Measurements from ENCODE around the gene ARSK. TPM values are rescaled to one million over a fixed set of nuclear protein-coding genes. Genes with fewer than 3 reads are reported as not detected.

ARSK gene
- total and polyA plus RNA-seq, 2 experiments from 2014 or later: 11.1 to 12.2 TPM

DNA sequence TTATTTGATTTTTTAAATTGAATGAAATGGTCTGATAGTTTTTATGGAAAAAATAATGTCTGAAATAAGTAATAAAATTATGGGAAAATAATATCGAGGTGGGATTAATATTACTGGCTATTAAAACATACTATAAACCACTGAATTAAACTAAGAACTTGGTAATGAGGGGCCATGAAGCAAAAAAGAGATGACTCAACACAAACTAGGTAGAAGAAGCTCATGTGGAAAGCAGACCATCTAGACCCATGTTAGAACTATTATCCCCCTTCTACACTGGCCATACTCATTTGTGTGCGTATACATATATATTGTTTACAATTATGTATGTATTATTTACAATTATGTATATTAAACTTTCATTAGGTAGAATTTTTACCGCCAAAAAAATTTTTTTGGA lies 56.5 kb downstream of the ARSK start:
- Histone ChIP-seq H3K27me3 (no peaks in the 10 kb centered on the region), H3K4me3 (no peak overlapping the region), H3K4me1 (ENCODE audit: low read depth) (no peaks in the 10 kb centered on the region), H3K36me3 (no peaks in the 10 kb centered on the region), H3K9me3 (ENCODE audit: low read depth) (no peaks in the 10 kb centered on the region), H3K27ac (no peak overlapping the region)
- TF ChIP-seq, protein P1, sequence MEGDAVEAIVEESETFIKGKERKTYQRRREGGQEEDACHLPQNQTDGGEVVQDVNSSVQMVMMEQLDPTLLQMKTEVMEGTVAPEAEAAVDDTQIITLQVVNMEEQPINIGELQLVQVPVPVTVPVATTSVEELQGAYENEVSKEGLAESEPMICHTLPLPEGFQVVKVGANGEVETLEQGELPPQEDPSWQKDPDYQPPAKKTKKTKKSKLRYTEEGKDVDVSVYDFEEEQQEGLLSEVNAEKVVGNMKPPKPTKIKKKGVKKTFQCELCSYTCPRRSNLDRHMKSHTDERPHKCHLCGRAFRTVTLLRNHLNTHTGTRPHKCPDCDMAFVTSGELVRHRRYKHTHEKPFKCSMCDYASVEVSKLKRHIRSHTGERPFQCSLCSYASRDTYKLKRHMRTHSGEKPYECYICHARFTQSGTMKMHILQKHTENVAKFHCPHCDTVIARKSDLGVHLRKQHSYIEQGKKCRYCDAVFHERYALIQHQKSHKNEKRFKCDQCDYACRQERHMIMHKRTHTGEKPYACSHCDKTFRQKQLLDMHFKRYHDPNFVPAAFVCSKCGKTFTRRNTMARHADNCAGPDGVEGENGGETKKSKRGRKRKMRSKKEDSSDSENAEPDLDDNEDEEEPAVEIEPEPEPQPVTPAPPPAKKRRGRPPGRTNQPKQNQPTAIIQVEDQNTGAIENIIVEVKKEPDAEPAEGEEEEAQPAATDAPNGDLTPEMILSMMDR (IDR thresholded peaks at IDR 0.05; ENCODE audit: low read depth, low read length): no peak
- no peak for DNase-seq (ENCODE audit: low read depth in 1 of 2, low spot score in 1 of 2)

DNA sequence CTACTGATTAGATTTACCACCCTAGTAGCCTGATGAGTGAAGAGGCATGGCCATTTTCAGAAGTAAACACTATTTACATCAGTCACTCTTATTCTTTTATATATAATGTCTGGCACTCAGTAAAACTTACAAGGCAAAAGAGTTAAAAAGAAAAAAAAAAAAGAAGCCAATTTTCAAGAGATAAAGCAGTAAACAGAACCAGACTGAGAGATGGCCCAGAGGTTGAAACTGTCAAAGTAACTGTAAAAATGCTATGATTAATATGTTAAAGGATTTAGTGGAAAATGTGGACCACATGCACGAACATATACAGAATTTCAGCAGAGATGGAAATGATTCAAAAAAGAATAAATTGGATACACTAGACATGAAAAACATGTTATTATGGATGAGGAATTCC lies 58.6 kb downstream of the ARSK start:
- no peak for DNase-seq (ENCODE audit: low read depth in 1 of 2, low spot score in 1 of 2)
- Histone ChIP-seq H3K27me3 (peaks cover 11% of the 10 kb centered on the region), H3K9me3 (ENCODE audit: low read depth) (no peaks in the 10 kb centered on the region), H3K27ac (no peak overlapping the region), H3K4me3 (no peak overlapping the region), H3K4me1 (ENCODE audit: low read depth) (no peaks in the 10 kb centered on the region), H3K36me3 (no peaks in the 10 kb centered on the region)
- TF ChIP-seq, protein P1 (IDR thresholded peaks at IDR 0.05; ENCODE audit: low read depth, low read length): no peak

DNA sequence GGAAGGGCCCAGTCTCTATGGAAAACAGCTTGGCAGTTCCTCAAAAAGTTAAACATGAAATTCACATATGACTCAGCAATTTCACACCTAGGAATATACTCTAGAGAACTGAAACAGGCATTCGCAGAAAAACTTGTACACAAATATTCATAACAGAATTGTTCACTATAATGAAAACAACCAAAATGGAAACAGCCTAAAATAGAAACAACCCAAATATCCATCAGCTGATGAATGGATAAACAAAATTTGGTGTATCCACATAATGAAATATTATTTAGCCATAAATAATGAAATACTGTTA lies 60.2 kb downstream of the ARSK start:
- H3K27ac ChIP-seq: no peak overlapping the region
- no peak overlapping the region for H3K4me3 ChIP-seq
- TF ChIP-seq, protein P1 (IDR thresholded peaks at IDR 0.05; ENCODE audit: low read depth, low read length): no peak
- no peaks in the 10 kb centered on the region for H3K9me3 ChIP-seq (ENCODE audit: low read depth)
- DNase-seq (ENCODE audit: low read depth in 1 of 2, low spot score in 1 of 2): peak in 1 of 2 donors; percentile 20
- no peaks in the 10 kb centered on the region for H3K36me3 ChIP-seq
- peaks cover 27% of the 10 kb centered on the region for H3K27me3 ChIP-seq
- no peaks in the 10 kb centered on the region for H3K4me1 ChIP-seq (ENCODE audit: low read depth)

DNA sequence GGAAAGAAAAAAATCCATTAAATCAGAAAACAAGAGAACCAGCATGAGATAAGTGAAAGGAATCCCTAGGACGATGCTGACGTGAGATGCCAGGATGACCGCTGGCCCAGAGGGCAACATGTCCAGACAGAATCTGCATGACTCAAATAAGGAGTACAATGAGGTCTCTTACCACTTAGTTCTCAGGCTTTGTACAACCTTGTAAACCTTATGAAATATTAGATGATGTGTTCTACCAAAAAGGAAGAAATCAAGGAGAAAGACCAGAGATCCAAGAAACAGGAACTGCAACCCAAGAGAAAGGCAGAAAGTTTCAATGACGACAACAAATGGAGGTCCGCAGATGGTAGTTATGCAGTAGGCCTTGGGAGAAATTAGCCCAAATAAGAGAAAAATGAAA lies 62.2 kb downstream of the ARSK start:
- Histone ChIP-seq H3K4me1 (ENCODE audit: low read depth) (no peaks in the 10 kb centered on the region), H3K9me3 (ENCODE audit: low read depth) (no peaks in the 10 kb centered on the region), H3K27me3 (peaks cover 46% of the 10 kb centered on the region), H3K27ac (no peak overlapping the region), H3K36me3 (no peaks in the 10 kb centered on the region), H3K4me3 (no peak overlapping the region)
- TF ChIP-seq, protein P1 (IDR thresholded peaks at IDR 0.05; ENCODE audit: low read depth, low read length): no peak
- peak in 1 of 2 donors; percentile 27 for DNase-seq (ENCODE audit: low read depth in 1 of 2, low spot score in 1 of 2)

GRCh38 chr5:95619096-95619495 lies 64.2 kb downstream of the ARSK start:
- no peaks in the 10 kb centered on the region for H3K9me3 ChIP-seq (ENCODE audit: low read depth)
- no peaks in the 10 kb centered on the region for H3K36me3 ChIP-seq
- TF ChIP-seq, protein P1 (IDR thresholded peaks at IDR 0.05; ENCODE audit: low read depth, low read length): no peak
- peaks cover 66% of the 10 kb centered on the region for H3K27me3 ChIP-seq
- no peak overlapping the region for H3K4me3 ChIP-seq
- no peaks in the 10 kb centered on the region for H3K4me1 ChIP-seq (ENCODE audit: low read depth)
- no peak overlapping the region for H3K27ac ChIP-seq
- peak in 1 of 2 donors; percentile 77 for DNase-seq (ENCODE audit: low read depth in 1 of 2, low spot score in 1 of 2)

DNA sequence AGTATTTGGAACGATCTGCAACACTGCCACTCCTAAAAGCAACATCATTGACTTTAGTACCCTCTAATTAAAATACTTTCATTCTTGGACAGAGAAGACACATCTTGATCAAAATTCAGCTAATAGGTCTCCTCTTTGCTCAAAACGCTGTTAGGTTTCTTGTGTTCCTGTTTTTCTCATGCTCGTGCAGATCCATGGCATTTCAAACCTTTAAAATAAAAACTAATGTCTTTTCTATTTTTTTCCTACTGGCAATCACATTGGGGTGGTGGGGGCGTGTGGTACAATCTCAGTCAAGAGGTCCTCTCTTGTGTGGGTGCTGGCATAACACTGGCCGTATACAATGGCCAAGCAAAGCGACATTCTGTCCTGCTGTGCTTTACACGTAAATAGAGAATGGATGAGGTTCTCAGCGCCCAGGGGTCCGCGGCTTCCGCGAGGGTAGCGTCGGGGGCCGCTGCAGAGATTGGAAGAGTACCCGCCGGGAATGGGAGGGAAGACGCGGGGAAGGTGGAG lies 64.7 kb downstream of the ARSK start:
- Histone ChIP-seq H3K27ac (no peak overlapping the region), H3K36me3 (no peaks in the 10 kb centered on the region), H3K4me1 (ENCODE audit: low read depth) (no peaks in the 10 kb centered on the region), H3K9me3 (ENCODE audit: low read depth) (no peaks in the 10 kb centered on the region), H3K27me3 (peaks cover 66% of the 10 kb centered on the region), H3K4me3 (peak overlapping the region; percentile 53)
- DNase-seq (ENCODE audit: low read depth in 1 of 2, low spot score in 1 of 2): no peak
- TF ChIP-seq, protein P1 (IDR thresholded peaks at IDR 0.05; ENCODE audit: low read depth, low read length): no peak
